SK-N-SH (cell line): ENCODE measurements around the gene PTPN2. TPM values are rescaled to one million over a fixed set of nuclear protein-coding genes. Genes with fewer than 3 reads are reported as not detected.

Source experiments
- CTCF ChIA-PET: fragments of 300-600, 350-600 bp; formaldehyde crosslinking; extraction: SDS; loops from one replicate; lab custom pipeline; 2021; lab: Yijun Ruan, JAX
- POLR2A ChIA-PET: fragments of 350-600 bp; sonication (Branson Sonifier 250); formaldehyde crosslinking; extraction: SDS; loops from one replicate; lab custom pipeline; 2020; ENCODE audit warnings: antibody characterized with exemption, inconsistent platforms; lab: Yijun Ruan, JAX
- DNase-seq: peaks from one replicate; pipeline ENCODE4 v3.0.0; 2012
- H2AFZ ChIP-seq: fragments of 200-600 bp; sonication (generic); 2 replicates; pipeline ENCODE4 v1.8.1; 2016; ENCODE audit warnings: antibody characterized with exemption, mild to moderate bottlenecking, low read depth
- H3F3A ChIP-seq: fragments of 200-600 bp; sonication (generic); replicated peaks from 2 replicates; pipeline ENCODE3; 2016; ENCODE audit warnings: antibody characterized with exemption, mild to moderate bottlenecking; ENCODE audit not compliant: insufficient read depth
- H3K27ac ChIP-seq, 2 experiments: fragments of 200-500 bp in 1 of 2; fragments of 200-600 bp in 1 of 2; sonication (Bioruptor generic) in 1 of 2; sonication (generic), shearing (Covaris generic) in 1 of 2; 2 replicates each; pipeline versions ENCODE4 v1.5.1 to v1.6.1; 2014 to 2016; ENCODE audit warnings: low read depth in 2 of 2, inconsistent platforms in 1 of 2, low read length in 1 of 2, mild to moderate bottlenecking in 1 of 2, mixed read lengths in 1 of 2
- H3K27me3 ChIP-seq: fragments of 200-600 bp; sonication (generic), shearing (Covaris generic); 2 replicates; pipeline ENCODE4 v1.6.1; 2016; ENCODE audit warnings: mixed run types; ENCODE audit not compliant: insufficient read depth
- H3K36me3 ChIP-seq, 2 experiments: fragments of 200-500 bp in 1 of 2; fragments of 200-600 bp in 1 of 2; sonication (Bioruptor generic) in 1 of 2; sonication (generic) in 1 of 2; replicated peaks in 1 of 2; 2 replicates each; pipeline versions ENCODE3 to v1.5.1; 2014 to 2016; ENCODE audit warnings: low read length in 1 of 2, mild to moderate bottlenecking in 1 of 2; ENCODE audit not compliant: insufficient read depth in 2 of 2, control insufficient read depth in 1 of 2
- H3K4me1 ChIP-seq, 2 experiments: fragments of 200-500 bp in 1 of 2; fragments of 200-600 bp in 1 of 2; sonication (Bioruptor generic) in 1 of 2; sonication (generic), shearing (Covaris generic) in 1 of 2; 2 replicates each; pipeline versions ENCODE4 v1.5.1 to v1.6.1; 2014 to 2016; ENCODE audit warnings: low read depth in 1 of 2, low read length in 1 of 2, mixed run types in 1 of 2; ENCODE audit not compliant: insufficient read depth in 2 of 2, control insufficient read depth in 1 of 2
- H3K4me2 ChIP-seq: fragments of 200-600 bp; sonication (generic), shearing (Covaris generic); 2 replicates; pipeline ENCODE4 v1.6.1; 2017; ENCODE audit warnings: mixed run types
- H3K4me3 ChIP-seq, 2 experiments: fragments of 200-500 bp in 1 of 2; fragments of 200-600 bp in 1 of 2; sonication (Bioruptor generic) in 1 of 2; sonication (generic), shearing (Covaris generic) in 1 of 2; 2 replicates each; pipeline versions ENCODE4 v1.5.1 to v1.8.1; 2014 to 2016; ENCODE audit warnings: low read depth in 2 of 2, inconsistent platforms in 1 of 2, low read length in 1 of 2, mild to moderate bottlenecking in 1 of 2, mixed read lengths in 1 of 2, moderate library complexity in 1 of 2
- H3K79me2 ChIP-seq: fragments of 200-600 bp; sonication (generic); 2 replicates; pipeline ENCODE4 v1.8.1; 2017; ENCODE audit warnings: mild to moderate bottlenecking; ENCODE audit not compliant: insufficient read depth
- H3K9ac ChIP-seq: fragments of 200-600 bp; sonication (generic); 2 replicates; pipeline ENCODE4 v1.6.1; 2017; ENCODE audit warnings: mixed run types
- H3K9me2 ChIP-seq: fragments of 200-600 bp; sonication (generic); 2 replicates; pipeline ENCODE4 v1.6.1; 2017; ENCODE audit warnings: mixed run types
- H3K9me3 ChIP-seq: fragments of 200-600 bp; sonication (generic); 2 replicates; pipeline ENCODE4 v1.6.1; 2017; ENCODE audit warnings: mixed run types, mild to moderate bottlenecking, moderate library complexity
- H4K20me1 ChIP-seq: fragments of 200-600 bp; sonication (generic); 2 replicates; pipeline ENCODE4 v1.6.1; 2017; ENCODE audit warnings: mild to moderate bottlenecking, mixed run types; ENCODE audit not compliant: insufficient read depth
- ELF1 ChIP-seq: IDR thresholded peaks from 2 replicates; pipeline ENCODE4 v1.4.0; 2012
- EP300 ChIP-seq, 2 experiments: IDR thresholded peaks; 2 replicates each; pipeline versions ENCODE4 v1.4.0 to v1.6.1; 2012; ENCODE audit warnings: borderline replicate concordance in 1 of 2, low read depth in 1 of 2, low read length in 1 of 2
- FOSL2 ChIP-seq: IDR thresholded peaks from 2 replicates; pipeline ENCODE4 v1.4.0; 2012; ENCODE audit warnings: low read depth, mild to moderate bottlenecking, moderate library complexity, borderline replicate concordance
- FOXJ3 ChIP-seq: sonication (generic); formaldehyde crosslinking; IDR thresholded peaks from 2 replicates; pipeline ENCODE4 v1.5.1; 2020; ENCODE audit warnings: mild to moderate bottlenecking, missing genetic modification reagents
- FOXM1 ChIP-seq: IDR thresholded peaks from 2 replicates; pipeline ENCODE4 v1.4.0; 2012; ENCODE audit warnings: low read depth, mild to moderate bottlenecking
- GABPA ChIP-seq: IDR thresholded peaks from 2 replicates; pipeline ENCODE4 v1.4.0; 2012; ENCODE audit warnings: low read depth, mild to moderate bottlenecking
- IRF3 ChIP-seq: fragments of 150-350 bp; IDR thresholded peaks from 2 replicates; pipeline ENCODE4 v1.6.1; 2016; ENCODE audit warnings: mild to moderate bottlenecking, low read depth, low read length
- JUND ChIP-seq: IDR thresholded peaks from 2 replicates; pipeline ENCODE4 v1.4.0; 2012
- PBX3 ChIP-seq: IDR thresholded peaks from 2 replicates; pipeline ENCODE4; 2012
- POLR2AphosphoS5 ChIP-seq: IDR thresholded peaks from 2 replicates; pipeline ENCODE4 v1.6.1; 2012; ENCODE audit warnings: low read depth, low read length
- RAD21 ChIP-seq: IDR thresholded peaks from 2 replicates; pipeline ENCODE4 v1.6.1; 2012; ENCODE audit warnings: mild to moderate bottlenecking, low read length
- REST ChIP-seq: IDR thresholded peaks from 2 replicates; pipeline ENCODE4 v1.6.1; 2012; ENCODE audit warnings: mild to moderate bottlenecking, low read depth, low read length, moderate library complexity
- RXRA ChIP-seq: IDR thresholded peaks from 2 replicates; pipeline ENCODE4 v1.4.0; 2012; ENCODE audit warnings: low read depth, mild to moderate bottlenecking, borderline replicate concordance
- SIN3A ChIP-seq: IDR thresholded peaks from 2 replicates; pipeline ENCODE4 v1.6.1; 2012; ENCODE audit warnings: low read depth, mild to moderate bottlenecking, low read length, moderate library complexity, borderline replicate concordance
- TEAD4 ChIP-seq: IDR thresholded peaks from 2 replicates; pipeline ENCODE4 v1.4.0; 2012; ENCODE audit warnings: mild to moderate bottlenecking, borderline replicate concordance; ENCODE audit not compliant: insufficient read depth
- USF1 ChIP-seq: IDR thresholded peaks from 2 replicates; pipeline ENCODE4 v1.4.0; 2012; ENCODE audit warnings: low read depth, borderline replicate concordance
- USF2 ChIP-seq: fragments of 150-350 bp; IDR thresholded peaks from 2 replicates; pipeline ENCODE4 v1.6.1; 2017; ENCODE audit warnings: antibody characterized with exemption, low read length, low read depth, borderline replicate concordance
- ZBTB33 ChIP-seq: IDR thresholded peaks from 2 replicates; pipeline ENCODE4 v1.4.0; 2012; ENCODE audit warnings: low read depth, borderline replicate concordance
- WGBS: methylation state at CpG from one replicate; pipeline ENCODE4 v1.1.6; 2017; ENCODE audit warnings: low lambda C conversion rate; 5-methylcytosine and 5-hydroxymethylcytosine counted together
- polyA plus RNA-seq, 3 experiments: library from polyadenylated mRNA; depleted of rRNA; stranded (reverse); fragments of >200 nt; gene quantifications; 2 replicates each; pipeline ENCODE4 v1.2.3, GENCODE V29; 2012

The PTPN2 gene
- polyA plus RNA-seq, 1 of the 3 experiments (the other 2 are of a cell fraction): 11.2 TPM

- no peak overlapping the region for H2AFZ ChIP-seq
- TF ChIP-seq ZBTB33 (no peak), USF2 (no peak), EP300 (IDR thresholded peaks at IDR 0.05; ENCODE audit: borderline replicate concordance in 1 of 2, low read depth in 1 of 2, low read length in 1 of 2) (no peak), FOXJ3 (CRISPR knock-in tag) (no peak), TEAD4 (no peak), FOSL2 (no peak), IRF3 (no peak), ELF1 (no peak), REST (no peak), RXRA (no peak), PBX3 (no peak), RAD21 (no peak), USF1 (no peak), FOXM1 (no peak), POLR2AphosphoS5 (no peak), GABPA (no peak), SIN3A (no peak), JUND (no peak)
- no peaks in the 10 kb centered on the region for H3K9me2 ChIP-seq
- no peak overlapping the region for H3K27ac ChIP-seq
- H3K4me1 ChIP-seq: peaks cover 0 to 7% of the 10 kb centered on the region in 2 experiments; a peak in 2 of 4 replicates
- 70% methylated on average over 2 of the region's 4 CpGs for WGBS
- no peaks in the 10 kb centered on the region for H3K27me3 ChIP-seq
- H3K79me2 ChIP-seq: no peaks in the 10 kb centered on the region
- ChIA-PET POLR2A (no interaction called here), CTCF (interaction anchor here (1.0 kb wide), 1 partner anchor 179 kb away, joined by 3 read pairs; no protein-coding TSS in a partner anchor)
- DNase-seq: no peak
- H4K20me1 ChIP-seq: peaks cover 6% of the 10 kb centered on the region; the same call in 1 of the 2 replicates
- no peak overlapping the region for H3K4me2 ChIP-seq
- H3F3A ChIP-seq: peaks cover 13% of the 10 kb centered on the region
- no peaks in the 10 kb centered on the region for H3K36me3 ChIP-seq
- no peak overlapping the region for H3K4me3 ChIP-seq
- H3K9ac ChIP-seq: no peak overlapping the region
- no peaks in the 10 kb centered on the region for H3K9me3 ChIP-seq
Measured at GRCh38 chr18:12906119-12906518, 22.1 kb upstream of the PTPN2 start.
